Suprapubic skin (tissue), 4 donors: Measurements from ENCODE around the gene NRP1. TPM values are rescaled to one million over a fixed set of nuclear protein-coding genes. Genes with fewer than 3 reads are reported as not detected.

Source experiments
- DNase-seq, 2 donors: peaks; one replicate each; pipeline ENCODE4 v3.0.0-alpha.2; 2019; ENCODE audit warnings: low spot score in 2 of 2
- H3K27ac ChIP-seq: fragments of 200-600 bp; sonication (generic); one replicate; pipeline ENCODE4 v1.5.1; 2019
- H3K27me3 ChIP-seq: fragments of 200-600 bp; sonication (generic); one replicate; pipeline ENCODE4 v1.5.1; 2019
- H3K36me3 ChIP-seq: fragments of 200-600 bp; sonication (generic); one replicate; pipeline ENCODE4 v1.5.1; 2019
- H3K4me1 ChIP-seq: fragments of 200-600 bp; sonication (generic); one replicate; pipeline ENCODE4 v1.5.1; 2019
- H3K4me3 ChIP-seq: fragments of 200-600 bp; sonication (generic); one replicate; pipeline ENCODE4 v1.5.1; 2019; ENCODE audit warnings: mild to moderate bottlenecking
- H3K9me3 ChIP-seq: fragments of 200-600 bp; sonication (generic); one replicate; pipeline ENCODE4 v1.5.1; 2019
- EP300 ChIP-seq: sonication (generic); formaldehyde crosslinking; IDR thresholded peaks from one replicate; pipeline ENCODE4 v1.6.1; 2017; ENCODE audit warnings: antibody characterized with exemption
- POLR2A ChIP-seq, 2 donors: fragments of 450-650 bp; IDR thresholded peaks; one replicate each; pipeline ENCODE4 v1.6.1; 2017; ENCODE audit warnings: antibody characterized with exemption in 2 of 2, mild to moderate bottlenecking in 2 of 2, moderate library complexity in 2 of 2
- POLR2AphosphoS5 ChIP-seq, 3 donors: sonication (generic); formaldehyde crosslinking; IDR thresholded peaks; one replicate each; pipeline ENCODE4 v1.6.1; 2017; ENCODE audit warnings: antibody characterized with exemption in 3 of 3
- WGBS: methylation state at CpG from one replicate; pipeline ENCODE4 v1.1.5; 2018; 5-methylcytosine and 5-hydroxymethylcytosine counted together
- total RNA-seq, 4 donors: library from RNA; depleted of rRNA; stranded (reverse); fragments of >200 nt; gene quantifications; one replicate each; pipeline ENCODE4 v1.1.0, GENCODE V29; 2016
- TF ChIP-seq, protein P1 (sequence below), 2 donors: fragments of 200-600 bp in 1 of 2; fragments of 450-650 bp in 1 of 2; sonication (generic) in 1 of 2; IDR thresholded peaks; one replicate each; pipeline ENCODE4 v1.5.1; 2016 to 2019; ENCODE audit warnings: antibody characterized with exemption in 2 of 2, mild to moderate bottlenecking in 1 of 2, moderate library complexity in 1 of 2

Gene NRP1
- total RNA-seq, 4 donors from 2014 or later: 9.5 to 23.7 (median 18.2) TPM

DNA sequence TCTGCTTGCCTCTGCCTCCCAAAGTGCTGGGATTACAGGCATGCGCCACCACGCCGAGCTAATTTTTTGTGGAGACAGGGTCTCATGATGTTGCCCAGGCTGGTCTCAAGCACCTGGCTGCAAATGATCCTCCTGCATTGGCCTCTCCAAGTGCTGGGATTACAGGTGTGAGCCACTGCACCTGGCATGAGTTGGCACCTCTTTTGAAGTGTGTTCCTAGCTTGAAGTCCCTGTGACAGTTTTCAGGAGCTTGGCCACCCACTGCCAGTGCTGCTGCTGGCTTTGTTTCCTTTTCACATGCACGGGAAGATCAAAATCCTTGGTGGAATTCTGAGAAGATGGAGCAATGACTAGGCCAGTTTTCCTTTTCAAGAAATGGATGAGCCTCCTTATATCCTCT is 126.3 kb downstream of the NRP1 start:
- H3K27ac ChIP-seq: no peak overlapping the region
- H3K9me3 ChIP-seq: no peaks in the 10 kb centered on the region
- H3K4me1 ChIP-seq: peaks cover 3% of the 10 kb centered on the region
- no peaks in the 10 kb centered on the region for H3K27me3 ChIP-seq
- H3K4me3 ChIP-seq: no peak overlapping the region
- H3K36me3 ChIP-seq: peaks cover 38% of the 10 kb centered on the region
- 99% methylated on average over 4 of the region's 4 CpGs for WGBS
- no peak for DNase-seq
- no peak for TF ChIP-seq EP300
- TF ChIP-seq, protein P1, sequence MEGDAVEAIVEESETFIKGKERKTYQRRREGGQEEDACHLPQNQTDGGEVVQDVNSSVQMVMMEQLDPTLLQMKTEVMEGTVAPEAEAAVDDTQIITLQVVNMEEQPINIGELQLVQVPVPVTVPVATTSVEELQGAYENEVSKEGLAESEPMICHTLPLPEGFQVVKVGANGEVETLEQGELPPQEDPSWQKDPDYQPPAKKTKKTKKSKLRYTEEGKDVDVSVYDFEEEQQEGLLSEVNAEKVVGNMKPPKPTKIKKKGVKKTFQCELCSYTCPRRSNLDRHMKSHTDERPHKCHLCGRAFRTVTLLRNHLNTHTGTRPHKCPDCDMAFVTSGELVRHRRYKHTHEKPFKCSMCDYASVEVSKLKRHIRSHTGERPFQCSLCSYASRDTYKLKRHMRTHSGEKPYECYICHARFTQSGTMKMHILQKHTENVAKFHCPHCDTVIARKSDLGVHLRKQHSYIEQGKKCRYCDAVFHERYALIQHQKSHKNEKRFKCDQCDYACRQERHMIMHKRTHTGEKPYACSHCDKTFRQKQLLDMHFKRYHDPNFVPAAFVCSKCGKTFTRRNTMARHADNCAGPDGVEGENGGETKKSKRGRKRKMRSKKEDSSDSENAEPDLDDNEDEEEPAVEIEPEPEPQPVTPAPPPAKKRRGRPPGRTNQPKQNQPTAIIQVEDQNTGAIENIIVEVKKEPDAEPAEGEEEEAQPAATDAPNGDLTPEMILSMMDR (IDR thresholded peaks at IDR 0.05): no peak
- TF ChIP-seq POLR2A (IDR thresholded peaks at IDR 0.05): no peak
- TF ChIP-seq POLR2AphosphoS5 (IDR thresholded peaks at IDR 0.05): no peak

DNA sequence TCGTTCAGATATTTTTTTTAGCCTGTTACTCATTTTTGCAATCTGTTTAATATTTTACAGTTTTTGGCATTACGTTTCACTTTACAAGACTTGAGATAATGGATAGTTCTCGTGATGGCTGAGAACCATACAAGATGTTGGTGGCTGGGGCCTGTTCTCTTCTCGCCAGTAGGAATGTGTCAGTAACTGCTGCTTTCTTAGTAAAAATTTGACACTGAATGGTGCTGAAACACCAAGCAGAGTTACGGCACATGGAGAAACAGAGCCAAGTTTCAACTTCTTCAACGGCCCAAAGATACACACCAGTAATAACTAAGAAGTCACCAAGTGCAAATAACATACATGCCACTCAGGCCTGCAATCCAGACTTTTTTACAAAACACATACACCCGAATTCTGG is 130.4 kb downstream of the NRP1 start:
- Histone ChIP-seq H3K27me3 (no peaks in the 10 kb centered on the region), H3K4me3 (no peak overlapping the region), H3K27ac (no peak overlapping the region), H3K4me1 (no peaks in the 10 kb centered on the region), H3K9me3 (no peaks in the 10 kb centered on the region), H3K36me3 (peaks cover 41% of the 10 kb centered on the region)
- 72% methylated on average over 7 of the region's 7 CpGs for WGBS
- no peak for DNase-seq
- TF ChIP-seq, protein P1 (IDR thresholded peaks at IDR 0.05): no peak

DNA sequence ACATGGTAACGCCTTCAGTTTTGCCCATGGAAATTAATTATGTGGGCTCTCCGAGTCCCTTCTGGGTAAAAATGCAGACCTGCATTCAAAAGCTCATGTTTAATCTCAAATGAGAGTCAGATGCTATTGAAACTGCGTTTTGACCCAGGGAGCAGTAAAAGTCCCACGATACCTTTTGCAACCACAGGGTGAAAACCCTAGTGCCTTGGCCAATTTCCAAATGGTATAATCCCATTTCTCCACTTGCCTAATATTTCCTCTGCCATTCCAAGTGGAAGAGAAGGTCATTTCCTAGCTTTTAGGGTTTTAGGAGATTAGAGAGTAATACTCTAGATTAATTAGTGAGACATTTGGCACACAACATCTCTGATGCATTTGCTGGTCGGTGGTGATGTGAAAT is 132.5 kb downstream of the NRP1 start:
- TF ChIP-seq POLR2AphosphoS5 (IDR thresholded peaks at IDR 0.05): no peak
- no peak for TF ChIP-seq EP300
- TF ChIP-seq, protein P1 (IDR thresholded peaks at IDR 0.05): no peak
- TF ChIP-seq POLR2A (IDR thresholded peaks at IDR 0.05): no peak
- Histone ChIP-seq H3K4me3 (no peak overlapping the region), H3K27ac (no peak overlapping the region), H3K9me3 (no peaks in the 10 kb centered on the region), H3K4me1 (peaks cover 3% of the 10 kb centered on the region), H3K27me3 (no peaks in the 10 kb centered on the region), H3K36me3 (peaks cover 41% of the 10 kb centered on the region)
- DNase-seq: no peak
- 72% methylated on average over 5 of the region's 5 CpGs for WGBS

DNA sequence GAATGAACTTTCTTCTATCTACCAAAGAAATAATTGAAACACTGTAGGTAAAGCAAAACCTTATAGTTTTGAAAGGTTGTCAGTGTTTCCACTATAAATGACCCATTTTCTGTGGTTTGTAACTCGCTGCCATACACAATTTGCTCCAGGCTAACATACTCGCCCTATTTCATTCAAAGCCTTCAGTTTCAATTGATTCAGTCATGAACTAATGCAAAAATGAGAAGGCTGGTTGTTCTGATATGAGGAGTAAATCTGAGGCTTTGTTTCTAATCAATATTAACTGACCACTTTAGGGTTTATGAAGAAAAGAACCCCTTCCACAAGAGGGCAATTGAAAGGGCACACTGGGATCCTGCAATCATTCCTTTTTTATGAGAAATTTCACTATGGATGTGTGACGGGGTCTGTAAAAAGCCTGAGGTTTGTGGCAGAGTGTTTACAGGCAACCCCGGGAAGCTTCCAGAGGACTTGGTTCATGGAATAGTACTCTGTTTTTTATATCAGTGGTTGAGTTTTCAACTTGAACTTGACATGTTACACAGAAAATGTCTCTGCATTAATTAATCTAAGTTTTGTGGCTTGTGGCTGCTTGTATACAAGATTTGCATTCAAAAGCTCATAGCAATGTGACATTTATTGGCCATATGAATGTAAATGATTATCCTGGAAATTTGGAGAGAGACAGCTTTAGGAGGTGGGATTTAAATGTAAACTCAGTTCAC is 133.2 kb downstream of the NRP1 start:
- Histone ChIP-seq H3K36me3 (peaks cover 34% of the 10 kb centered on the region), H3K27ac (no peak overlapping the region), H3K9me3 (no peaks in the 10 kb centered on the region), H3K4me1 (peaks cover 4% of the 10 kb centered on the region), H3K27me3 (no peaks in the 10 kb centered on the region), H3K4me3 (no peak overlapping the region)
- TF ChIP-seq POLR2AphosphoS5 (IDR thresholded peaks at IDR 0.05) (no peak), POLR2A (IDR thresholded peaks at IDR 0.05) (no peak), EP300 (no peak)
- TF ChIP-seq, protein P1 (IDR thresholded peaks at IDR 0.05): no peak
- DNase-seq: no peak
- WGBS: 76% methylated on average over 4 of the region's 4 CpGs

DNA sequence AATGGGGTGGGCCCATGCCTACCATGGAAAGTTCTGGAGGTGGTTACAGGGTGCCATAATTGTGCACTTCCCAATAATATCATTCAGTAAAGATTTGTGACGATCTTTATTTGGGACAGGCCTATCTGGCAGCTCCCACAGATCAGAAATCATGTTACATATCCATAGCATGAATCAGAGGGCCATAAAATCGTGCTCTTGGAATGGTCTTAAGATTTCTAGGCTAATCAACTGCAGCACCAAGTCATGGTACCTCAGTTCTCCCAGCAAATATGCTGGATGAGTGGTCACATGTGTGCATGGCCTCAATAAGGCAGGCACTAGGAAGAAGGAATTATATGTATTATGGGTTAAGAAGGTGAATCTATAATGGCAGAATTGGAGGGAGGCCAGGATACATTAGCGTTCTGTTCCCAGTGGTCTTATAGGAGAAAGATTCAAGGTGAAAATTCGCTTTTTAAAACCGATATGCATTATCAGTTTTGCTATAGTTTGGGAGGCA is 134.7 kb downstream of the NRP1 start:
- Histone ChIP-seq H3K27ac (no peak overlapping the region), H3K4me1 (peaks cover 5% of the 10 kb centered on the region)

More for the DNA sequence above, 134.7 kb downstream of the NRP1 start:
- DNase-seq: no peak
- Histone ChIP-seq H3K9me3 (no peaks in the 10 kb centered on the region), H3K27me3 (no peaks in the 10 kb centered on the region), H3K36me3 (peaks cover 27% of the 10 kb centered on the region), H3K4me3 (no peak overlapping the region)
- WGBS: 79% methylated on average over 5 of the region's 5 CpGs
- TF ChIP-seq EP300 (no peak), POLR2AphosphoS5 (IDR thresholded peaks at IDR 0.05) (no peak), POLR2A (IDR thresholded peaks at IDR 0.05) (no peak)
- TF ChIP-seq, protein P1 (IDR thresholded peaks at IDR 0.05): no peak
